H1 (cell line): Measurements from ENCODE around the gene ZKSCAN8. TPM values are rescaled to one million over a fixed set of nuclear protein-coding genes. Genes with fewer than 3 reads are reported as not detected.

Experiments used
- CTCF ChIA-PET: fragments of 300-600 bp; sonication (Branson Sonifier 250); formaldehyde crosslinking; loops from one replicate; lab custom pipeline; 2021; ENCODE audit not compliant: partially characterized antibody; lab: Charles Lee
- POLR2A ChIA-PET: fragments of 300-600 bp; sonication (Branson Sonifier 250); formaldehyde crosslinking; loops from one replicate; lab custom pipeline; 2021; ENCODE audit warnings: inconsistent platforms; ENCODE audit not compliant: partially characterized antibody; lab: Charles Lee
- DNase-seq, 2 experiments: peaks; one replicate each; pipeline versions ENCODE4 v3.0.0 to v3.0.0-alpha.2; 2010 to 2022; ENCODE audit warnings: low spot score in 2 of 2, low read depth in 1 of 2, mixed read lengths in 1 of 2
- FAIRE-seq: peaks from 2 replicates; lab custom pipeline; 2011; peaks lifted over from hg19 to GRCh38; lab: Jason Lieb, UNC
- H2AFZ ChIP-seq: 2 replicates; pipeline ENCODE4 v1.8.1; 2012; ENCODE audit warnings: low read length, inconsistent platforms
- H2AK5ac ChIP-seq: 2 replicates; pipeline ENCODE4 v1.6.1; 2013; ENCODE audit warnings: low read depth, low read length
- H2BK120ac ChIP-seq: replicated peaks from 2 replicates; pipeline ENCODE3; 2013; ENCODE audit warnings: low read depth, low read length, inconsistent platforms
- H2BK12ac ChIP-seq: 2 replicates; pipeline ENCODE4 v1.6.1; 2013; ENCODE audit warnings: low read depth, low read length
- H2BK15ac ChIP-seq: 2 replicates; pipeline ENCODE4 v1.6.1; 2013; ENCODE audit warnings: low read length
- H2BK20ac ChIP-seq: 2 replicates; pipeline ENCODE4 v1.6.1; 2013; ENCODE audit warnings: low read length
- H2BK5ac ChIP-seq: 2 replicates; pipeline ENCODE4 v1.6.1; 2013; ENCODE audit warnings: low read depth, low read length
- H3K14ac ChIP-seq: 2 replicates; pipeline ENCODE4 v1.6.1; 2013; ENCODE audit warnings: inconsistent platforms; ENCODE audit not compliant: insufficient read length
- H3K18ac ChIP-seq: 2 replicates; pipeline ENCODE4 v1.6.1; 2013; ENCODE audit warnings: low read length; ENCODE audit errors: extremely low read depth
- H3K23ac ChIP-seq: 2 replicates; pipeline ENCODE4 v1.6.1; 2013; ENCODE audit warnings: inconsistent platforms; ENCODE audit not compliant: insufficient read length
- H3K23me2 ChIP-seq: 2 replicates; pipeline ENCODE4 v1.6.1; 2013; ENCODE audit warnings: low read depth, low read length
- H3K27ac ChIP-seq: 2 replicates; pipeline ENCODE4 v1.6.1; 2011; ENCODE audit warnings: low read depth, low read length, inconsistent platforms
- H3K27me3 ChIP-seq, 4 experiments: replicated peaks in 1 of 4; 1 replicate in 1 of 4; 2 replicates in 3 of 4; pipeline versions ENCODE4 v1.6.1 to v1.8.1; 2011 to 2013; ENCODE audit warnings: low read length in 3 of 4, mild to moderate bottlenecking in 3 of 4, inconsistent platforms in 2 of 4, mixed read lengths in 2 of 4, moderate library complexity in 1 of 4; ENCODE audit not compliant: control insufficient read depth in 3 of 4, insufficient read depth in 3 of 4; ENCODE audit errors: extremely low read depth in 1 of 4
- H3K36me3 ChIP-seq, 4 experiments: 2 replicates each; pipeline versions ENCODE4 v1.6.1 to v1.8.1; 2011 to 2013; ENCODE audit warnings: mild to moderate bottlenecking in 4 of 4, low read length in 3 of 4, moderate library complexity in 2 of 4, control low read depth in 1 of 4, inconsistent platforms in 1 of 4; ENCODE audit not compliant: insufficient read depth in 4 of 4, control insufficient read depth in 2 of 4
- H3K4ac ChIP-seq: replicated peaks from 2 replicates; pipeline ENCODE3; 2013; ENCODE audit warnings: low read length, low read depth, mixed read lengths, inconsistent platforms; ENCODE audit not compliant: insufficient read length
- H3K4me1 ChIP-seq, 4 experiments: replicated peaks in 1 of 4; 1 replicate in 1 of 4; 2 replicates in 3 of 4; pipeline versions ENCODE4 v1.6.1 to v1.8.1; 2011 to 2013; ENCODE audit warnings: low read length in 3 of 4, inconsistent platforms in 2 of 4, mixed read lengths in 1 of 4; ENCODE audit not compliant: insufficient read depth in 4 of 4, control insufficient read depth in 3 of 4
- H3K4me2 ChIP-seq, 2 experiments: 2 replicates each; pipeline versions ENCODE4 v1.6.1 to v1.8.1; 2011 to 2013; ENCODE audit warnings: low read depth in 2 of 2, low read length in 2 of 2, control low read depth in 1 of 2, inconsistent platforms in 1 of 2, mild to moderate bottlenecking in 1 of 2; ENCODE audit not compliant: insufficient read depth in 1 of 2
- H3K4me3 ChIP-seq, 4 experiments: fragments of 200-600, 300-600 bp in 1 of 4; sonication (generic), shearing (Covaris generic), sonication (Bioruptor Twin) in 1 of 4; 2 replicates each; pipeline versions ENCODE4 v1.5.1 to v1.8.1; 2011 to 2016; ENCODE audit warnings: low read length in 4 of 4, low read depth in 3 of 4, control low read depth in 2 of 4, inconsistent platforms in 2 of 4, mild to moderate bottlenecking in 2 of 4, mixed read lengths in 1 of 4, moderate library complexity in 1 of 4; ENCODE audit not compliant: insufficient read depth in 2 of 4; ENCODE audit errors: extremely low read depth in 1 of 4
- H3K56ac ChIP-seq: replicated peaks from 2 replicates; pipeline ENCODE3; 2013; ENCODE audit warnings: low read depth, mild to moderate bottlenecking, mixed read lengths, low read length, inconsistent platforms; ENCODE audit not compliant: insufficient read length
- H3K79me1 ChIP-seq: 2 replicates; pipeline ENCODE4 v1.6.1; 2013; ENCODE audit warnings: low read depth, low read length, control low read depth
- H3K79me2 ChIP-seq, 2 experiments: 2 replicates each; pipeline versions ENCODE4 v1.6.1 to v1.8.1; 2012 to 2013; ENCODE audit warnings: low read length in 2 of 2, mild to moderate bottlenecking in 2 of 2, inconsistent platforms in 1 of 2; ENCODE audit not compliant: insufficient read depth in 2 of 2, control insufficient read depth in 1 of 2
- H3K9ac ChIP-seq, 4 experiments: replicated peaks in 1 of 4; 1 replicate in 1 of 4; 2 replicates in 3 of 4; pipeline versions ENCODE4 v1.6.1 to v1.8.1; 2011 to 2013; ENCODE audit warnings: low read depth in 3 of 4, low read length in 3 of 4, control low read depth in 2 of 4, mild to moderate bottlenecking in 2 of 4, moderate library complexity in 2 of 4, inconsistent platforms in 1 of 4; ENCODE audit errors: extremely low read depth in 1 of 4
- H3K9me3 ChIP-seq, 2 experiments: 2 replicates each; pipeline versions ENCODE4 v1.6.1 to v1.8.1; 2012 to 2013; ENCODE audit warnings: mild to moderate bottlenecking in 2 of 2, moderate library complexity in 2 of 2, control low read depth in 1 of 2, inconsistent platforms in 1 of 2, low read depth in 1 of 2, low read length in 1 of 2, mixed read lengths in 1 of 2; ENCODE audit not compliant: insufficient read depth in 2 of 2
- H4K20me1 ChIP-seq, 2 experiments: replicated peaks in 1 of 2; 2 replicates each; pipeline versions ENCODE3 to v1.8.1; 2011 to 2013; ENCODE audit warnings: inconsistent platforms in 2 of 2, low read length in 2 of 2, mild to moderate bottlenecking in 1 of 2; ENCODE audit not compliant: insufficient read depth in 2 of 2, control insufficient read depth in 1 of 2
- H4K5ac ChIP-seq: 2 replicates; pipeline ENCODE4 v1.6.1; 2013; ENCODE audit warnings: low read length, low read depth, mixed read lengths, inconsistent platforms; ENCODE audit not compliant: insufficient read length
- H4K8ac ChIP-seq: 2 replicates; pipeline ENCODE4 v1.8.0; 2013; ENCODE audit warnings: mild to moderate bottlenecking, moderate library complexity, low read length, inconsistent platforms; ENCODE audit not compliant: insufficient read depth; ENCODE audit errors: extremely low read depth
- H4K91ac ChIP-seq: replicated peaks from 2 replicates; pipeline ENCODE3; 2013; ENCODE audit warnings: low read length, mixed read lengths, inconsistent platforms; ENCODE audit not compliant: insufficient read length
- ATF3 ChIP-seq: IDR thresholded peaks from 2 replicates; pipeline ENCODE4 v1.6.1; 2011; ENCODE audit warnings: low read depth, mild to moderate bottlenecking, low read length; ENCODE audit not compliant: insufficient read depth
- CBX5 ChIP-seq: fragments of 300-800, 300-1000 bp; sonication (generic); IDR thresholded peaks from 2 replicates; pipeline ENCODE4 v1.7.1; 2016; ENCODE audit warnings: antibody characterized with exemption, low read length, low read depth
- CBX8 ChIP-seq: fragments of 300-800, 300-1000 bp; sonication (generic); IDR thresholded peaks from 2 replicates; pipeline ENCODE4 v1.7.1; 2016; ENCODE audit warnings: low read depth, low read length, borderline replicate concordance
- MAFK ChIP-seq: IDR thresholded peaks from 2 replicates; pipeline ENCODE4 v1.6.1; 2012; ENCODE audit warnings: low read depth, mild to moderate bottlenecking, improper control_type of control experiment, low read length
- POLR2A ChIP-seq, 2 experiments: IDR thresholded peaks; 1 replicate in 1 of 2; 2 replicates in 1 of 2; pipeline ENCODE4 v1.6.1; 2011; ENCODE audit warnings: low read depth in 2 of 2, low read length in 2 of 2, mild to moderate bottlenecking in 2 of 2; ENCODE audit errors: control extremely low read depth in 1 of 2
- RAD21 ChIP-seq, 2 experiments: IDR thresholded peaks in 1 of 2; conservative IDR thresholded peaks in 1 of 2; 2 replicates each; pipeline ENCODE4 v1.6.1; 2011; ENCODE audit warnings: low read depth in 2 of 2, low read length in 2 of 2, improper control_type of control experiment in 1 of 2, inconsistent platforms in 1 of 2, mild to moderate bottlenecking in 1 of 2, moderate library complexity in 1 of 2
- SIRT6 ChIP-seq: IDR thresholded peaks from one replicate; pipeline ENCODE4 v1.7.1; 2012; ENCODE audit warnings: low read length, inconsistent platforms
- SIX5 ChIP-seq: IDR thresholded peaks from 2 replicates; pipeline ENCODE4 v1.6.1; 2011; ENCODE audit warnings: mild to moderate bottlenecking, low read depth, low read length
- TEAD4 ChIP-seq: IDR thresholded peaks from 2 replicates; pipeline ENCODE4 v1.6.1; 2012; ENCODE audit warnings: low read depth, low read length, inconsistent platforms, mixed read lengths
- WGBS, 2 experiments: shearing (Covaris generic) in 1 of 2; methylation state at CpG; one replicate each; pipeline versions ENCODE4 v1.1.6 to v1.1.7; 2013 to 2015; ENCODE audit warnings: low lambda C conversion rate in 2 of 2, mixed read lengths in 2 of 2, inconsistent platforms in 1 of 2, low coverage in 1 of 2, missing lambda C conversion rate in 1 of 2; ENCODE audit not compliant: insufficient replicate concordance in 2 of 2, insufficient coverage in 1 of 2, insufficient read length in 1 of 2; ENCODE audit errors: extremely low coverage in 1 of 2, missing lambda C conversion rate in 1 of 2; 5-methylcytosine and 5-hydroxymethylcytosine counted together
- polyA plus RNA-seq, 7 experiments: library from polyadenylated mRNA; depleted of rRNA in 3 of 7; stranded (reverse) in 5 of 7; unstranded in 2 of 7; fragments of >200 nt in 5 of 7; fragments of 200-250 nt in 2 of 7; gene quantifications; 1 replicate in 5 of 7; 2 replicates in 1 of 7; 4 replicates in 1 of 7; pipeline versions ENCODE4 v1.2.1 to v1.2.3, GENCODE V29; 2011 to 2013; ENCODE audit warnings: missing spikeins in 2 of 7, mixed read lengths in 2 of 7
- total RNA-seq: library from RNA; stranded (reverse); fragmentation: NEBNext Ultra II Directional; extraction: Animal tissue kit (Norgen Biotek cat#: 25700); gene quantifications from 2 replicates; pipeline ENCODE4 v1.2.1, GENCODE V29; 2021

ZKSCAN8 gene
- total and polyA plus RNA-seq, 2 of the 8 experiments (the other 6 are each of a cell fraction or from before 2014, with no cell fraction given) = 10.7 to 24.1 TPM

GRCh38 chr6:28139860-28140543, 1.7 kb upstream of the ZKSCAN8 start:
- H2BK120ac ChIP-seq = no peak overlapping the region
- H3K4me3 ChIP-seq = no peak overlapping the region
- no peak overlapping the region for H4K8ac ChIP-seq
- H3K56ac ChIP-seq = no peak overlapping the region
- H3K27ac ChIP-seq = no peak overlapping the region
- no peak overlapping the region for H3K4me2 ChIP-seq
- H4K5ac ChIP-seq = no peak overlapping the region
- 82% methylated on average over 9 of the region's 9 CpGs; no CpG with 5 or more reads in 1 of the 2 experiments for WGBS, 2 experiments
- H2BK5ac ChIP-seq = no peak overlapping the region
- no peak overlapping the region for H2BK20ac ChIP-seq
- peaks cover 0 to 12% (median 2%) of the 10 kb centered on the region in 4 experiments; a peak in 3 of 7 replicates for H3K4me1 ChIP-seq
- H3K79me2 ChIP-seq = peaks cover 0 to 42% of the 10 kb centered on the region in 2 experiments; a peak in 3 of 4 replicates
- H3K18ac ChIP-seq = no peak overlapping the region
- peaks cover 6% of the 10 kb centered on the region for H3K23me2 ChIP-seq
- H3K79me1 ChIP-seq = no peaks in the 10 kb centered on the region
- H3K9me3 ChIP-seq = no peaks in the 10 kb centered on the region
- no peaks in the 10 kb centered on the region for H4K20me1 ChIP-seq
- H2AK5ac ChIP-seq = no peak overlapping the region
- H2BK15ac ChIP-seq = no peak overlapping the region
- no peak overlapping the region for H3K14ac ChIP-seq
- no peak overlapping the region for H3K9ac ChIP-seq
- H2AFZ ChIP-seq = no peak overlapping the region
- no peak overlapping the region for H2BK12ac ChIP-seq
- TF ChIP-seq TEAD4 (no peak), CBX5 (no peak), POLR2A (IDR thresholded peaks at IDR 0.05; ENCODE audit: control extremely low read depth in 1 of 2, low read depth in 2 of 2, low read length in 2 of 2) (no peak), SIRT6 (no peak), CBX8 (no peak), MAFK (no peak), ATF3 (no peak), RAD21 (IDR thresholded peaks at IDR 0.05 in 1 of 2, conservative IDR thresholded peaks at IDR 0.05 in 1 of 2; ENCODE audit: low read depth in 2 of 2, low read length in 2 of 2) (no peak), SIX5 (no peak)
- TF ChIP-seq, all 59 proteins: peak for 0
- ChIA-PET CTCF (no interaction called here), POLR2A (interaction anchor here (0.7 to 1.4 kb wide), 4 partner anchors 9 to 708 kb away, joined by 3 to 5 read pairs (median 3); partner anchors contain the start of gene ZSCAN16)
- Histone ChIP-seq H3K27me3 (peaks cover 0 to 3% (median 1%) of the 10 kb centered on the region in 4 experiments; a peak in 1 of 7 replicates), H3K23ac (no peak overlapping the region), H3K4ac (no peak overlapping the region), H3K36me3 (peaks cover 0 to 5% (median 0%) of the 10 kb centered on the region in 4 experiments; a peak in 3 of 8 replicates), H4K91ac (no peak overlapping the region)
- no peak for DNase-seq
- FAIRE-seq = no peak
